22Rv1 (cell line): ENCODE measurements around the gene ARMH2.

Source experiments
- ZFX ChIP-seq: fragments of 450-650 bp; IDR thresholded peaks from 2 replicates; pipeline ENCODE4 v1.6.1; 2017; ENCODE audit warnings: antibody characterized with exemption, borderline replicate concordance
- TF ChIP-seq, protein P1 (sequence below): fragments of 450-650 bp; IDR thresholded peaks from 2 replicates; pipeline ENCODE4 v1.5.1; 2017; ENCODE audit warnings: mild to moderate bottlenecking

DNA sequence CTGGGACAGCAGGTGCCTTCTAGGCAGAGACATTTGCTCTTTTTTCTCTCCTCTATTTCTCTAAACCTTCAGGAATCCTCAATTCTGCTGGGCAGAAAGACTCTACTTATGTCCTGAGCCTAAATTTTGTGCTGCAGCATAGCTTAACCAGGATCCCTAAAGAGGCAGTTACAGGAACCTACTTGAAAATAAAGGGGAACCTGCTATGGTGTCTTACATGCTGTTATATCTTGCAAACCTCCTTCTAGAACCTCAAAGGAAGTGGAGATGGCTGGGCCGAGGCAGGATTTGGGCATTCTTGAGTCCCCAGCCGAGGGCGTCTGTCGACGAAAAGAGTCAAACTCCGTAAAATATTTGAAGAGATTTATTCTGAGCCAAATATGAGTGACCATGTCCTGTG, 41.1 kb downstream of the ARMH2 start:
- TF ChIP-seq, protein P1, sequence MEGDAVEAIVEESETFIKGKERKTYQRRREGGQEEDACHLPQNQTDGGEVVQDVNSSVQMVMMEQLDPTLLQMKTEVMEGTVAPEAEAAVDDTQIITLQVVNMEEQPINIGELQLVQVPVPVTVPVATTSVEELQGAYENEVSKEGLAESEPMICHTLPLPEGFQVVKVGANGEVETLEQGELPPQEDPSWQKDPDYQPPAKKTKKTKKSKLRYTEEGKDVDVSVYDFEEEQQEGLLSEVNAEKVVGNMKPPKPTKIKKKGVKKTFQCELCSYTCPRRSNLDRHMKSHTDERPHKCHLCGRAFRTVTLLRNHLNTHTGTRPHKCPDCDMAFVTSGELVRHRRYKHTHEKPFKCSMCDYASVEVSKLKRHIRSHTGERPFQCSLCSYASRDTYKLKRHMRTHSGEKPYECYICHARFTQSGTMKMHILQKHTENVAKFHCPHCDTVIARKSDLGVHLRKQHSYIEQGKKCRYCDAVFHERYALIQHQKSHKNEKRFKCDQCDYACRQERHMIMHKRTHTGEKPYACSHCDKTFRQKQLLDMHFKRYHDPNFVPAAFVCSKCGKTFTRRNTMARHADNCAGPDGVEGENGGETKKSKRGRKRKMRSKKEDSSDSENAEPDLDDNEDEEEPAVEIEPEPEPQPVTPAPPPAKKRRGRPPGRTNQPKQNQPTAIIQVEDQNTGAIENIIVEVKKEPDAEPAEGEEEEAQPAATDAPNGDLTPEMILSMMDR: no peak
- TF ChIP-seq ZFX: no peak
